ENCODE data around the gene PLAC8.
"Not testable (repeated sequence)": the region's sequence is repeated elsewhere in the genome, so short reads cannot be mapped to it uniquely, and the experiment has no call there.

PLAC8 gene

GRCh38 chr4:83114576-83114975, at the start of gene PLAC8:
Gene PLAC8 (minus strand): TSS chr4:83114729. CDS start chr4:83107921, 6,808 bp downstream.
- DNase-seq (ENCODE audit: low read depth, low spot score), result peak; percentile 35

- no peak for DNase-seq (ENCODE audit: low read depth, low spot score)
Observed at GRCh38 chr4:83153417-83153816, 38.9 kb upstream of the PLAC8 start.

GRCh38 chr4:83152746-83153145, 38.2 kb upstream of the PLAC8 start:
- no peak for DNase-seq (ENCODE audit: low read depth, low spot score)

GRCh38 chr4:83151651-83152050, 37.1 kb upstream of the PLAC8 start:
- DNase-seq (ENCODE audit: low read depth, low spot score), result no peak

GRCh38 chr4:83150653-83151330, 36.3 kb upstream of the PLAC8 start:
- DNase-seq (ENCODE audit: low read depth, low spot score), result peak; percentile 23

GRCh38 chr4:83149865-83150652, 35.5 kb upstream of the PLAC8 start:
- no peak for DNase-seq (ENCODE audit: low read depth, low spot score)

- no peak for DNase-seq (ENCODE audit: low read depth, low spot score)
Observed at GRCh38 chr4:83146841-83147240, 32.3 kb upstream of the PLAC8 start.

GRCh38 chr4:83145776-83146175, 31.2 kb upstream of the PLAC8 start:
- DNase-seq (ENCODE audit: low read depth, low spot score), result not testable (repeated sequence)

GRCh38 chr4:83139514-83140156, 25.1 kb upstream of the PLAC8 start:
- DNase-seq (ENCODE audit: low read depth, low spot score), result no peak

GRCh38 chr4:83138946-83139345, 24.4 kb upstream of the PLAC8 start:
- no peak for DNase-seq (ENCODE audit: low read depth, low spot score)

- DNase-seq (ENCODE audit: low read depth, low spot score), result no peak
Observed at GRCh38 chr4:83132065-83132464, 17.5 kb upstream of the PLAC8 start.

- DNase-seq (ENCODE audit: low read depth, low spot score), result no peak
Observed at GRCh38 chr4:83129264-83129663, 14.7 kb upstream of the PLAC8 start.

- peak; percentile 42 for DNase-seq (ENCODE audit: low read depth, low spot score)
Observed at GRCh38 chr4:83128240-83128929, 13.9 kb upstream of the PLAC8 start.

GRCh38 chr4:83125738-83126141, 11.2 kb upstream of the PLAC8 start:
- DNase-seq (ENCODE audit: low read depth, low spot score), result no peak

GRCh38 chr4:83124111-83124780, 9.7 kb upstream of the PLAC8 start:
- DNase-seq (ENCODE audit: low read depth, low spot score), result peak; percentile 2

- DNase-seq (ENCODE audit: low read depth, low spot score), result no peak
Observed at GRCh38 chr4:83121246-83121645, 6.7 kb upstream of the PLAC8 start.

GRCh38 chr4:83118869-83119268, 4.3 kb upstream of the PLAC8 start:
- no peak for DNase-seq (ENCODE audit: low read depth, low spot score)

- peak; percentile 17 for DNase-seq (ENCODE audit: low read depth, low spot score)
Observed at GRCh38 chr4:83115656-83116285, 1.2 kb upstream of the PLAC8 start.

GRCh38 chr4:83115000-83115399, 471 bp upstream of the PLAC8 start:
- DNase-seq (ENCODE audit: low read depth, low spot score), result peak; percentile 65

GRCh38 chr4:83113429-83113786, 1.1 kb downstream of the PLAC8 start:
- DNase-seq (ENCODE audit: low read depth, low spot score), result peak; percentile 28
